C4-2B (cell line): Measurements from ENCODE around the gene HSP90AA1.

Experiments
- H3K27ac ChIP-seq: fragments of 450-650 bp; 2 replicates; pipeline ENCODE4 v1.5.1; 2017
- ZFX ChIP-seq: fragments of 450-650 bp; IDR thresholded peaks from 2 replicates; pipeline ENCODE4 v1.6.1; 2017
- TF ChIP-seq, protein P1 (sequence below): fragments of 450-650 bp; conservative IDR thresholded peaks from 2 replicates; pipeline ENCODE4 v1.5.1; 2017; ENCODE audit warnings: mild to moderate bottlenecking

The HSP90AA1 gene

DNA sequence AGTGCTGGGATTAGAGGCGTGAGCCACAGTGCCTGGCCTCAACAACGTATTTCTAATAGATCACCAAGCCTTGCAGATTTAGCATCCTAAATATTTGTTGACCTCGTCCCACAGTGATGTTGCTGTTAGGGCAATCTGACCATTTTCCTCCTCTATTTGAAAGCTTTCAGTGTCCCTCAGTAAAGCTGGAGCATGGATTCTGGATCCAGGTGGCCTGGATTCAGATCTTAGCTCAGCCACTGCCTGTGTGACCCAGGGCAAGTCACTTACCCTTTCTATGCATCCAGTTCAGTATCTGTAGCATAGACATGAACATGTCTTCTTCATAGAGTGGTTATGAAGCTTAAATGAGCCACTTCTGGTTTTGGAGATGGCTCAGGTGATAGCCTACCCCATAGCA is 3.9 kb upstream of the HSP90AA1 start:
- no peak for TF ChIP-seq ZFX
- TF ChIP-seq, protein P1, sequence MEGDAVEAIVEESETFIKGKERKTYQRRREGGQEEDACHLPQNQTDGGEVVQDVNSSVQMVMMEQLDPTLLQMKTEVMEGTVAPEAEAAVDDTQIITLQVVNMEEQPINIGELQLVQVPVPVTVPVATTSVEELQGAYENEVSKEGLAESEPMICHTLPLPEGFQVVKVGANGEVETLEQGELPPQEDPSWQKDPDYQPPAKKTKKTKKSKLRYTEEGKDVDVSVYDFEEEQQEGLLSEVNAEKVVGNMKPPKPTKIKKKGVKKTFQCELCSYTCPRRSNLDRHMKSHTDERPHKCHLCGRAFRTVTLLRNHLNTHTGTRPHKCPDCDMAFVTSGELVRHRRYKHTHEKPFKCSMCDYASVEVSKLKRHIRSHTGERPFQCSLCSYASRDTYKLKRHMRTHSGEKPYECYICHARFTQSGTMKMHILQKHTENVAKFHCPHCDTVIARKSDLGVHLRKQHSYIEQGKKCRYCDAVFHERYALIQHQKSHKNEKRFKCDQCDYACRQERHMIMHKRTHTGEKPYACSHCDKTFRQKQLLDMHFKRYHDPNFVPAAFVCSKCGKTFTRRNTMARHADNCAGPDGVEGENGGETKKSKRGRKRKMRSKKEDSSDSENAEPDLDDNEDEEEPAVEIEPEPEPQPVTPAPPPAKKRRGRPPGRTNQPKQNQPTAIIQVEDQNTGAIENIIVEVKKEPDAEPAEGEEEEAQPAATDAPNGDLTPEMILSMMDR: no peak
- H3K27ac ChIP-seq: no peak overlapping the region

DNA sequence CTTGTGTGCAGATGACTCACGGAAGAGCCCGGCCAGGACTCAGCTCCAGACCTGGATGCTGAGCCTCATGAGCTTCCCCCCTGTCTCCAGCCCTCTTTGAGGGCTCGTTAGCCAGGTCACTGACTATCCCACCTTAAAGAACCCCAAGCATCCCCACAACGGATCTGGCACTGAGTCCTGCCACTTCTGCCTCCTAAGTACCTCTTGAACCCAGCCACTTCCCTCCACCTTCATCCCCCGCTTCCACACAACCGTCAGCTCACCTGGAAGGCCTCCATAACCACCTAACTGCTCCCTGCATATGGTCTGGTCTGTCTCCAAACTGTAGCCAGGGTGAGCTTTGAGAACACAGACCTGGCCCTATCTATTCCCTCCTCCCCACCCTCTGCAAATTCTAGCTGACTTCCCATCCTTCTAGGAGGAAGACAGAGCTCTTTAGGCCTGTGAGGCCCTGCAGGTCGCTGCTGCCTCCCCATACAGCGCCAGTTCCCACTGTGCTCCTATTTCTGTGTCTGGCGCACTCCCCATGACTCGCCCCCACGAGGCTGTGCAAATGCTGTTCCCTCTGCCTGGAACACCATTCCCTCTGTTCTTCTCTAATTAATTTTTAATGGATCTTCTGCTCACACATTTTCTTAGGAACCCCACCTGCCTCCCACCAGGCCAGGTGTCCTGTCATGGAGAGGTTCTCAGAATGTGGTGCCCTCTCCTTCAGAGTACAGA is 2.9 kb upstream of the HSP90AA1 start:
- H3K27ac ChIP-seq: no peak overlapping the region
- TF ChIP-seq, protein P1: no peak
- no peak for TF ChIP-seq ZFX

DNA sequence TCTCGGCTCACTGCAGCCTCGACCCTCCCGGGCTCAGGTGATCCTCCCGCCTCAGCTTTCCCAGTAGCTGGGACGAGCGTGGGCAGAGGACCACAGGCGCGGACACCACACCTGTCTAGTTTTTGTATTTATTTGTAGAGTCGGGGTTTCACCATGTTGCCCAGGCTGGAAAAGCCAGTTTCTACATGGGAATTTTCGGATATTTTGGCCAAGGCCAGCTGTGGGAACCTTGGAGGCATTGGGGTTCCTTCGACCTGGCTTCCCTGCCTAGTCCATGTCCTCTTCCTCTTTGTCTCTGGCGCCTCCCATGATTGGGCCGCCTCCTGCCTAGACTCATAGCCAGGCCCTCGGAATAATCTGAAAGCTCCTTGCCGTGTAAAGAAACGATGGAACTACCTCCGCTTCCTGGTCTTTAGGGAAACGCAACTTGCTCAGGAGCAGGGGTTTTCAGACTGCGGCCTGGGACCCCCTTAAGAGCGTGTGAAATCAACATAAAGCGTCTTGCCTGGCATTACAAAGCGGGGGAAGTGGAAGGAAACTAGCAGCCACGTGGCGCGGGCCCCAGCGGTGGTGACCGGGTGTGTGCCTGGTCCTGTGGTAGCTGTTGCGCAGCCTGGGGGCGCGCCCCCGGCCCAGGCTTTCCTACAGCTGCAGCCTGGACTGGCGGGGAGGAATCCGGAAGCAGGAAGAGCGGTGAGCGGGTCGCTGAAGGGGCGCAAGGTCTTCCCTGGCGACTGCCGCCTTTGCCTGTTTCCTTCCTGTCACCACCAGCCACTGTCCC is 1.4 kb upstream of the HSP90AA1 start:
- peak overlapping the region; percentile 96 for H3K27ac ChIP-seq
- no peak for TF ChIP-seq ZFX
- TF ChIP-seq, protein P1: no peak

DNA sequence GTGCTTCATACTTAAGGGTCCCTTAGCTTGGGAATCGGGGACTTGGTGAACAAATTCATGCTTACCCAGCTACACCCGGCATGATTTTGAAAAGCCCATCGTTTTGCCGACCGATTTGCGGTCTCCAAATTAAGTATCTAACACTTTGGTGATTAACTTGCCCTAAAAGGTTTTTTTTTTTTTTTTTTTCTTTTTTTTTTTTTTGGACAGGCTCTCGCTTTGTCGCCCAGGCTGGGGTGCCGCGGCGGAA is 843 bp upstream of the HSP90AA1 start:
- TF ChIP-seq ZFX: no peak
- TF ChIP-seq, protein P1: no peak
- H3K27ac ChIP-seq: peak overlapping the region; percentile 96

DNA sequence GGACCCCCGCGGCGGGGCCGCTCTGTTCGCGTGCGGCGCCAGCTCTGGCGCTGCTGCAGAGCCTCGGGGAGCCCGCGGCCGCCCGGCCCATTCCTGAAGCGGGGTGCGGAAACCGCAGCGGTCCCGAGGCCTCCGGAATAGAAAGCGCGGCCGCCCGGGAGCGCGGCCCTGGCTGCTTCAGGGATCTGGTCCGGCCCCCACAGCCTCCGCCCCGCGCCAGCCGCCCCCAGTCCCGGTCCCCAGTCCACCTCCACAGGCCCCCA is 204 bp downstream of the HSP90AA1 start:
- H3K27ac ChIP-seq: peak overlapping the region; percentile 96
- TF ChIP-seq, protein P1: no peak
- peak; percentile 85 for TF ChIP-seq ZFX

DNA sequence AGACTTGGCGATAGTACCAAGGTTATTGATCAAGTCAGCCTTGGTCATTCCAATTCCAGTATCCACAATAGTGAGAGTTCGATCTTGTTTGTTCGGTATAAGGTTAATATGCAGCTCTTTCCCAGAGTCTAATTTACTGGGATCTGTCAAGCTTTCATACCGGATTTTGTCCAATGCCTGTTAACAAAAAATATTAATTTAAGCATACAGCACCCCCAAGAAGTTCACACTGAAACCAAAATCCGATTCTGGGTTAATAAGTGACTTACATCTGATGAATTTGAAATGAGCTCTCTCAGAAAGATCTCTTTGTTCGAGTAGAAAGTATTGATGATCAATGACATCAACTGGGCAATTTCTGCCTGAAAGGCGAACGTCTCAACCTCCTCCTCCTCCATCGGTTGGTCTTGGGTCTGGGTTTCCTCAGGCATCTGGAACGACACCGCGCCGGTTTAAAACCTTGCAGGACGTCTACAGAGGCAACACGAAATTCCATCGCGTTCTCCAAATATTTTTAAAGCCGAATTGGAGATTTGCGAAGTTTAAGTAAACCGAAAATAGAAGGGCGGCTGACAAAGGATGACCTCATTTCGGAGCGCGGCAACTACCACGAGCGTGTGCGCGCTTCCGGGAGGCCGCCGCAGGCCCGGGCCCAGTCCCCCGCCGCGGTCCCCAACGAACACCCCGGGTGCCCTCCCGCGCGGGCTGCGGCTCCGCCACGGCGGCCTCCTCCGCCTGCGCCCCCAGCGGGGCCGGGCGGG is 716 bp downstream of the HSP90AA1 start:
- TF ChIP-seq ZFX: peak; percentile 95
- TF ChIP-seq, protein P1: no peak
- peak overlapping the region; percentile 96 for H3K27ac ChIP-seq

DNA sequence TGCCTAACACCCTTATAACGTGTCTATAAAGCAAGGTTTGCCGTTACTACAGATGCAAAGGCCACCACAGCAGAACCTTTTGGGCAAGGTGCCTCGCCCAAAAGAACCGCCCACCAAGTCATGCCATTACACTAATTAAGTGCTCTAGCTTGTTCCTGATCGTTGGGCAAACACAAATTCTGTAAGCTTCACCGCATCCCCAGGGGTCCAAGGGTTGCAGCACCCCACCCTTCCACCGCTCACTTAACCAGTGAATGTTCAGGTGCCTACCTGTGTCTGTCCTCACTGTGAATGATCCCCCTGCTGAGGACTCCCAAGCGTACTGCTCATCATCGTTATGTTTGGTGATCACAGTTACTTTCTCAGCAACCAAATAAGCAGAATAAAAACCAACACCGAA is 1.4 kb downstream of the HSP90AA1 start:
- H3K27ac ChIP-seq: peak overlapping the region; percentile 96
- no peak for TF ChIP-seq ZFX
- TF ChIP-seq, protein P1: no peak
